HG03066 (cell line): Measurements from ENCODE around the gene NFYC.

Experiments
- ATAC-seq: cut with Tn5 transposase; IDR thresholded peaks from one replicate; pipeline ENCODE4 v1.9.1; 2021; ENCODE audit warnings: low read depth; ENCODE audit not compliant: unreplicated experiment

Gene NFYC

DNA sequence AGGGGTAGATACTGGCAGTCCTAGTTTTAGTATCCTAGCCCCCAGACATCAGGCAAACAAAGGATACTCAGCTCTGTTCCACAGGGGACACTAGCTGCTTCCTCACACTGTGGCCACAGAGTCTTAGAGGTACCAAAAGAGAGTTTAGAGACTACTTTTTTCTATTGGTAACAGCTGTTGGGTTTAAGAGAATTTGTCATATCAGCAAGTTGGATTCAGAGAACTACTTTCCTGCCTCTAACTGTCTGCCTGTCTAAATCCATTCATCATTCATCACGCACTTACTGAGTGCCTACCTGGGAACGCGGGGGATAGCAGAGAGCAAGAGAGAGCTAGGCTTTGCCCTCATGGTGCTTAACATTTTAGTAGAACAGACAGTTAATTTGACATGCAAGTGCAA, 65.0 kb downstream of the NFYC start:
- ATAC-seq: no peak

DNA sequence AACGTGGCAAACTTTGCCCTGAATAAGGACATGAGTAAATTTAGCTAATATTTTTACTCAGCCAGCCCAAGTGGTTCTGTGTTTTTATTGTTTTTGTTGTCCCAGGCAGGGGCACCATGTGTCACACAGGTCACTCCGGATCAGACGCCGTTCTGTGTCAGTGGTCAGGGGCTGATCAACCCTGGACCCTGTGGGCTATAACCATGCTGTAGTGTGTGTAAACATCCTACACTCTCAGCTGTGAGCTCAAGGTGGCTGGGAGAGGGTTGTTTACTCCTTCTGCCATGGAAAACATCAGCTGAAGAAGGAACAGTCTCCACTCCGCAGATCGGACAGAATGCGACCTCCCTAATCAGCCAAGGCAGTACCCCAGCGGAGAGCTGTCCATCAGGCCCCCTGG, 65.6 kb downstream of the NFYC start:
- ATAC-seq: no peak

DNA sequence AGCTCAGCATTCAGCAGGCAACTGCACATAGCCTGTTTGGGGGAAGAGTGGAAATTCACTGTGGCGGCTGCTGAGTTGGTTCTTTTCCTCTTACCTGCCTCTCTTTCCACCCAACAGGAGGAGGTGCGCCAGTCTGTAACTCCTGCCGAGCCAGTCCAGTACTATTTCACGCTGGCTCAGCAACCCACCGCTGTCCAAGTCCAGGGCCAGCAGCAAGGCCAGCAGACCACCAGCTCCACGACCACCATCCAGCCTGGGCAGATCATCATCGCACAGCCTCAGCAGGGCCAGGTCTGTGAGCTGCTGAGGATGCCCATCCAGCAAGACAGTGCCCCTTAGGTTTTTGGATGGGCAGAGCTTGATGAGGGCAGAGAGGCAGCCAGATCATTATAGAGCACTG, 66.5 kb downstream of the NFYC start:
- ATAC-seq: no peak

DNA sequence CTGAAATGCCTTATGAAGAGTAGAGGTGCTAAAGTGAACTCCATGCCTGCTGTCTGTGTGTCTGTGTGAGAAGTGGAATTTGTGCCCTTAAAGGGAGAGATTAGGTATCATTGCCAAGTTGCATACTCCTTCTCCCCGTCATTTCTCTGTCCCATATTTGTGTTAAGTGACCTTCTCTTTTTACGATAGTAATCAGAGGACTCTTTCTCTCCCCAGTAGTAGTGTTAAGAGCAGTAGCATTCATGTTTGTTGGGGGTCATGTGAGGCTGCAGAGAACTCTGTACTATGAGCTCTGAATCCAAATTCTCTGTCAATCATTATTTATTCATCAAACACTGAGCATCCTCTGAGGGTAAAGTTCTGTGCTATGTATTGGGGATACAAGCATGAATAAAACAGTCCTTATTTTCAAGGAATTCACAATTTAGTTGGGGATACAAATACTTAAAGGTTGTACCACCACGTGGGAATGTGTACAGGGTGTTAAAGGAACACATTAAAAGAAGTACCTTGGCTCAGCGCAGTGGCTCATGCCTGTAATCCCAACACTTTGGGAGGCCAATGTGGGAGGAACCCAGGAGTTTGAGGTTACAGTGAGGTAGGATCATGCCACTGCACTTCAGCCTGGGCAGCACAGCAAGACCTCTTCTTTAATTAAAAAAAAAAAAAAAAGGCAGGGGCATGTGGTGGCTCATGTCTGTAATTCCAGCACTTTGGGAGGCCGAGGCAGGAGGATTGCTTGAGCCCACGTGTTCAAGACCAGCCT, 67.3 kb downstream of the NFYC start:
- ATAC-seq: no peak

DNA sequence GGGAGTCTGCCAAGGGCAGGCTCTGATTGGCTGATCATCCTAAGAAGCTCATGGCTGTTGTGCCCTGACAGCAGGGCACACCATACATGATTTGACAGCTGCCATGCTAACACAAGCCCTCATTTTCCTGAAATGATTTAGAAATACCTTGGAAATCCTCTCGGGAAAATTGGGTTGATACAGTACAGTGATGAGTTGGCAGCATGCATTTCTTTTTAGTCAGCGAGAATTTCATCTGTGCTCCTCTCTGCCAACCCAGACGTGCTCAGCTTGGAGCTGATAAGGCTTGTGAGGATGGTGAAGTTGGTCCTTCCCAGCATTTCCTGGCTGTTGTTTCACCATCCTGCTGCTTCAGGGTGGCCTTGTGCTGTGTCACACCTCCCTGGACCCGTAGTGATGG, 69.5 kb downstream of the NFYC start:
- ATAC-seq: no peak

DNA sequence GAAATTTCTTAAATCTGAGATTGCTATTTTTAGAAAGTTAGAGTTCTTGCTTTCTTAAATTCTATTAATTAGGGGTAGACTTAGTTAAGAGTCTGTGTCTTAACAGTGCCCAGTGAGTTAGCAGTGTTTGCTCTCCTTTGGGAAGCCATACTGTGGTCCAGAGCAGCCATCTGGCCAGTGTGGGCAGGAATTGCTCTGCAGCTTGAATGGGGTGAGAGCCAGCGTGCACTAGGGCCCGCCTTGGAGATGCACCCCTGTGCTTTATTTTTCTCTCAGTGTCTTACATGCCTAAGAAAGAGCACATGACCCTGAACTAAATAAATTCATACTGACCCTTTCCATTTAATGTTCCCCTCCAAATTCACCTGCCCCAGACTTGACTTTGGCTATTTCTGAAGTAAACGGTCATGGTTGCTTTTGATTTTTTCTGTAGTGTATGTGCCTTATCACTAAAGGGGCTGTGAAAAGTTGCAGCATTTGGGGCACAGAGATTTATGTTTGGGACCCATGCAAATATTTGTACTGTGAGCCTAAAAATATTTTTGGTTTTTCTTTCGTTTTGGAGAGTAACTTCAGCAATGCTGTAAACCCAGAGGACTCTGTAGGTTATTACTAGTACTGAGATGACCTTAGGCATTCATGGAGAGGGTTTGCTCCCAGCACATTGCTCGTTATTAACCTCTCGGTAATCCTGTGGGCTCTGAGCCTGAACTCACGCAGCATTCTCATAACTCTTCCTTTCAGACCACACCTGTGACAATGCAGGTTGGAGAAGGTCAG, 70.8 kb downstream of the NFYC start:
- no peak for ATAC-seq

DNA sequence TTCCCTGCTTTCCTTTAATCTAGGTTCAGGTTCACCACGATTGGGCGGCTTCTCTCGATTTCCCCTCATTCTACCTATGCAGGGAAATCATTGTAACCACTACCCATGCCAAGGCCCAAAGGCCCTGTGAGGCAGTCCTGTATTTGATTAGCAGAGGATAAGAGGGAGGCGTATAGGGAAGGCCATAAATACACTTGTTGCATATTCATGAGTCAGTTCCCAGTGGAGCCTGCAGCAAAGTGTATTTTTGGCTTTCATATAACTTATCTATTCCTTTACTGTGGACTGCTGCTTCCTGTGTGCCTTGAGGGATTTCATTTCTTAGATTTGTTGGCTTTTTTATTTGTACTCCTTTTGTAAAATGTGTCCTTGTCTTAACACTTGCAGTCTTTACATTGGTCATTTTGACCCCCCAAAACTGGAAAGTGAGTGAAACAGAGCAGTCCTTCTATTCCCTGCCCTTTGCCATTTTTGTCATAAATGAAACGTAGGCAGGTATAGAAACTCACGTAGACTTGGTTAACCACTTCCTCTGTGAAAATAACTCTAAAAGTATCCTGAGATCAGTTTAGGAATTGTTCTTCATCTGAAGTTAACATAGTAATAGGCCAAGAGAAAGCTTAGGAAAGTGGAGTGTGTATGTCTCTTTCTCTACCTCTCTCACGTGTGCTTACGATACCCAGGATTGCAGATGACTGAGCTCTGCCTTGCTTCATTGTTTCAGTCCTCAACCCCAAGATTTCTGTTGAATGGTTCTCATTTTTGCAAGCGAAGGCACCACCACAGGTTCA, 72.4 kb downstream of the NFYC start:
- no peak for ATAC-seq

DNA sequence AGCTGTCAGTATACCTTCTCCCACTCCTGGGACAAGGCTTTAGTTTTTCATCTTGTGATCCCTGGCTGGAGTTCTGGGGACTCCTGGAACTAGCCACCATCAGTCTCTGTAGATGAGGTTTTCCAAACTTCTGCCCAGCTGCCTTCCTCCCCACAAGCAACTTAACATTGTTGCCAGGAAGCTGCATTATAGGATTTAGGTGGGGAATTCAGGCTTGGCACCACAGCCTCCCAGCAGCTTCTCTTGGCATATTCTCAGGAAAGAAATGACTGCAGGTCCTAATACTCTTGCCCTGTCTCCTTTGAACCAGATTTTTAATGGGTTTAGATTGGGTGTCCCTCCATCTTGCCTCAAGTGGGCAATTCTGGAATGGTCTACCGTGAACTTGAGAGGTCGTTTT, 73.5 kb downstream of the NFYC start:
- no peak for ATAC-seq

DNA sequence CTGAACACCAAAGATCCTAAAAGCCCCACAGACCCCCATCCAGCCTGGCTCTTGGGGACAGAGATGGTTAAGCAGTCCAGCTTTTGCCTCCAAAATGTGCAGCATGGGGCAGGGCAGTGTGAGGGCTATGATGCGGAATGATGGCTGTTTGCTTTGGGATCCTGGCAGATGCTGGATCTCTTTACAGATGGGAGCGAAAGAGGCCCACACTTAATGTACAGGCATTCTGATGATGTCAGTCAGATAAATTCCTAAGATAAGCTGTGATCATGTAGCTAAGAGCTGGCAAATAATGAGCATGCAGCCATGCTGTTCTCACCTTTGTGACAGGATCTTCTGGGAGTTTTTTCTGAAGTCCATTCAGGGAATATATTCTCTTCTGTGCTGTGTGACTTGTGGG, 74.5 kb downstream of the NFYC start:
- ATAC-seq: no peak

DNA sequence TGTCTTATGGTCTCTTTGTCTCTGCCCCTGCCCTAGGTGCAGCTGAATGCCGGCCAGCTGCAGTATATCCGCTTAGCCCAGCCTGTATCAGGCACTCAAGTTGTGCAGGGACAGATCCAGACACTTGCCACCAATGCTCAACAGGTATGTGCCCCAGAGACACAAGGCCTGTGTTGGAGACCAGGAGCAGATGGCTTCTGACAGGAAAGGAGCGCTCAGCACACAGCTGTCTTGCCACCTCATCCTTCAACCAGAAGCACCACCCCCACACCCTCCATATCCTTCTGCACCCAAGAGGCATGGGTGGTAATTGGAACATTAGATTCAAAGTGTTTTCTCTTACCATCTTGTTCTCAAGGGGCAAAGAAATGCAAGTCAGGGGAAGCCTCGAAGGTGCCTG, 75.1 kb downstream of the NFYC start:
- ATAC-seq: no peak

DNA sequence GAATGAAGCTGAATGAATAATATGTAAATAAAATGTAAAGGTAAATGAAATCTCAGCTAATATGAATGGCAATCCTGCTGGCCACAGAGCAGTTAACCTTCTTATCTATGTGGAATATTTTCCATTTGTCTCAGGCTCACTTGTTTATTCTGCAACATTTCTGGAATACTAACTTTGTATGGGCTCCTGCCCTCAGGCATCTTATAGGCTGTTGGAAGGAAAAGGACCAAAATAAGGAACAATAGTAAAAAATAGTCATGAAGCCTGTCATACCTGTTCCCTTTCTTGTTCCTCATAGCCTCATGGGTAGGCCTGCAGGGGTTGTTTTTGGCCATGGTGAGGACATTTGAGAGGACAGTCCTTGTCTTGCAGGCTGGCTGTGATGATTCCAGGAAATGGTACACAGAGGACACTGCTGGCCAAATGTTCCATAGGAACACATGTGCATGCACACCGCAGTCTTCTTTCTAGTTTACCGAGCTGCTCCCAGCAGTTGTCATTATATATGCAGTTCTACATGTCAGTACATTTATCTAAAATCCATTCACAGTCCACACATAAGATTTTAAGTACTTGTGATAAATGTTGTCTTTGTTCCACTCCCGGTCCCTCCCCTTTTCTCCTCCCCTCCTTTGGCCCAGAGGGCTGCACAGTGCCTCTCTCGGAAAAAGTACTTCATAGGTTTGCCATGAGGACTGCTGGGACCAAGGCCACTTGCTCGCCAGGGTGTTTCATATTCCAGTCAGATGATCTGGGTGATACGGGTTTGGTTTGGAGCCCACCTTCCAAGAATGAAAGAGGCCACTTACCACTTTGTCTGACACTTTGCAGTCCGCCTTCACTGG, 76.9 kb downstream of the NFYC start:
- no peak for ATAC-seq

DNA sequence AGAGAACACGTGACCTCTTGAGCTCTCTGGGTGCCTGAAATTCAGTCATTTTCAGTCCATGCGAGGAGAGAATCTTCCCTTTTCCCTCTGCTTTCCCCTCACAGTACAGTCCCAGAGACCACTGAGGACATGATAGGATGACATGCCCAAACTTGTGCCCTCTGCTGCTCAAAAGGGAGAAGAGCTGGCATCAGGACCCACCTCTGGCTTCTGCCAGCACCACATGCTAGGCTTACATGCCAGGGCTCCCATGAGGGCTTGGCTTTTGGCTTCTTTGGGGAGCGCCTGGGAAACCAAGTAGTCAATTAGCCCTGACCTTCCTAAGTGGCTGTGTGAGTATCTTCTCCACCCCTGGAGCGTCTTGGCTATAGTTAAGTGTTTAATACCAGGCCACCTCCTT, 78.3 kb downstream of the NFYC start:
- ATAC-seq: no peak

DNA sequence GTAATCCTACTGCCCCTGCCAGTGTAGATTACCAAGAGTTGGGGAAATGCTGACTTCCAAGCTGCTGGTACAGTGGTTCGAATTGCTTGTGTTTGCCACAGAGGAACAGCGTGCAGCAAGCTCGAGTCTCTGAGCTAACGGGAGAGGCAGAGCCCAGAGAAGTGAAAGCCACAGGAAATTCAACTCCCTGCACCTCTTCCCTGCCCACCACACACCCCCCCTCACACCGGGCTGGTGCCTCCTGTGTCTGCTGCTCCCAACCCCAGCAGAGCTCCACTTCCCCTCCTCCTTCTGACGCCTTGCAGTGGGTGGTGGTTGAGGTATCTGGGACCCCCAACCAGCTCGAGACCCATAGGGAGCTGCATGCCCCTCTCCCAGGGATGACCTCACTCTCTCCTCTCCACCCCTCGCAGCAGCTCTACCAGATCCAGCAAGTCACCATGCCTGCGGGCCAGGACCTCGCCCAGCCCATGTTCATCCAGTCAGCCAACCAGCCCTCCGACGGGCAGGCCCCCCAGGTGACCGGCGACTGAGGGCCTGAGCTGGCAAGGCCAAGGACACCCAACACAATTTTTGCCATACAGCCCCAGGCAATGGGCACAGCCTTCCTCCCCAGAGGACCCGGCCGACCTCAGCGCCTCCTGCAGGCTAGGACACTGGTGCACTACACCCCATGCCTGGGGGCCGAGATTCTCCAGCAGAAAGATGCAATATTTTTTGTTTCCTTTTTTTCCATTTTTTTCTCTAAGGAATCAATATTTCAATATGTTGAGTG, 79.0 kb downstream of the NFYC start:
- ATAC-seq: no peak

DNA sequence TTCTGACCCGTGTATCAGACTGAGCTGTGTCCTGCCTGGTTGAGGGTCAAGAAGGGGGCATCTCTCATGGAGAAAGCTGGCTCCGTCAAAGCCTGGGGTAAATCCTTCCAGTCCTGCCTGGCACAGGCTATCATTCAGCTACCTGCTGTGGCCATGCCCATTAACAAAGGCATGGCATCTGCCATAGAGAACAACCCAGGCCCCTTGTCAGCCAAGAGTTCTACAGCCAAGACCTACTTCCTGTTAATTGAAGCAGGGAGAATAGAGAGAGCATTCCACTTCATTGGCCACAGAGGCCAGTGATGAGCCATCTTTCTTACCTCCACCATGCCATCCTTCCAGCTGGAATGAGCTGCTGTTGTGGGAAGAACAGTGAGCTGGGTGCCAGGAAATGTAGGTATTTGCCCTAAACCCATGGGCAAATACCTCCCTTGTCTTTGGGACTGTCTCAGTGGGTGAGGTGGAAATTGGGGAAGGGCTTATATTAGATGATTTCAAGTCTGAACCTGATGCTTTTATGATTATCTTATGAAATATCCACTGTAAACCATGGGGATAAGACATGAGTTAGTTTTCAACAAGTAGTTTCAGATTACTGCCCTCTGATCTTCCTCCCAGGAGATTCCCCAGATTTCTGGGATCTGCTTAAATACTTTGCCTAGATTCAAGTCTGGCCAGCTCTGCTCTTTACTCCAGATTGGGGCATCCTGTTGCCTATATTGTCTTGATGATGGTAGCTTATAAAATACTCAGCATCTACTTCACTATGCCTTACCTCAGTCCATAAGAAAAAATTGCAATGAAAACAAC, 80.8 kb downstream of the NFYC start:
- no peak for ATAC-seq

DNA sequence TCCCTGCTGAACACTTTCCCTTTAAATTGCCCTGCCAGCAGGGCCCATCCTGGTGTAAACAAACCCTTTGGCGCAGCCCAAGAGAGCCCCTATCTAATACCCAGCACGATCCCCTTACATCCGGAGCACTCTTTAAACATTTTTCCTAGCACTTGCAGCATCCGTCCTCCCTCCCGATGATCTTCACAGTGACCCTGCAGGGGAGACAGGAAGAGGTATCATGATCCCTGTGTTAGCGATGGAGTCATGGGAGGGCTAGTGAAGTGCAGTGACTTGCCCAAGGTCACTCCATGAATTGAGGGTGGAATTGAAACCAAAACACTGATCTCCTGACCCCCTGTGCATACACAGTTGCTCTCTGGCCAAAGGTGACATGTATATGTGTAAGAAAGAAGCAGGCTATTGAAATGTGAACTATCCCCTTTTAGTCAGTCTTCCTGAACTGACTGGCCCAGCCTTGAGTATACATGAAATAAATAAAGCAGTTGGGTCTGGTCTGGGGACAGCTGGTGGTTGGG, 82.3 kb downstream of the NFYC start:
- ATAC-seq: no peak

DNA sequence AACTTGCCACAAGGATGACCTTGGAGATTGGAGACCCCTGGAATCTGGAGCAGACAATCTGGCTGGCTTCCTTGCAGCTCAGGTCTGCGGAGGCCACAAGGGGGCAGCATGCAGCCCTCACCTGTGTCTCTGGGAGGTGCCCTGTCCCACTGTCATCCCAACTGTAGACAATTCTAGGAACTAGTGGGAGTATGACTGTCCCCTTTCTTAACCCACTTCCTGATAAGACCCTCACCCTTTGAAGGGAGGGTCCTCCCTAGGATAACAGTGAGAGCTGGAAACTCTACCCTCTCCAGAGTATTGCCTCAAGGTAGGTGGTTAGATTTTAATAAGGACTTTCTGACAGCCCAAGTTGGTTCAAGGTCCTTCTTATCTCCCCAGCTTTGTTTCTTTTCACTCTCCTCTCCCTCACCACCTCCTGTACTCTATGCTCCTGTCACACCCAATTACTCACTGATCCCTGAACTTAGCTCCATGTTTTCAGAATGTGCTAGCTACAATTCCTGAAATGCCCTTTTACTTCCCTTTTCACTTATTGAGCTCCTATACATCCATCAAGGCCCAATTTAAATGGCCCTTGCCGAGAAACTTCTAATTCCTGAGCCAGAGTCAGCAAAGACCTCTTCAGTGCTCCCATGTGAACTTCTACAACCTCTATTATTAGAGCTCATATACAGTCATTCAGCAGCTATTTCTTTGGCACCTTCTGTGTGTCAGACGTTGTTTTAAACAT, 82.9 kb downstream of the NFYC start:
- ATAC-seq: no peak

DNA sequence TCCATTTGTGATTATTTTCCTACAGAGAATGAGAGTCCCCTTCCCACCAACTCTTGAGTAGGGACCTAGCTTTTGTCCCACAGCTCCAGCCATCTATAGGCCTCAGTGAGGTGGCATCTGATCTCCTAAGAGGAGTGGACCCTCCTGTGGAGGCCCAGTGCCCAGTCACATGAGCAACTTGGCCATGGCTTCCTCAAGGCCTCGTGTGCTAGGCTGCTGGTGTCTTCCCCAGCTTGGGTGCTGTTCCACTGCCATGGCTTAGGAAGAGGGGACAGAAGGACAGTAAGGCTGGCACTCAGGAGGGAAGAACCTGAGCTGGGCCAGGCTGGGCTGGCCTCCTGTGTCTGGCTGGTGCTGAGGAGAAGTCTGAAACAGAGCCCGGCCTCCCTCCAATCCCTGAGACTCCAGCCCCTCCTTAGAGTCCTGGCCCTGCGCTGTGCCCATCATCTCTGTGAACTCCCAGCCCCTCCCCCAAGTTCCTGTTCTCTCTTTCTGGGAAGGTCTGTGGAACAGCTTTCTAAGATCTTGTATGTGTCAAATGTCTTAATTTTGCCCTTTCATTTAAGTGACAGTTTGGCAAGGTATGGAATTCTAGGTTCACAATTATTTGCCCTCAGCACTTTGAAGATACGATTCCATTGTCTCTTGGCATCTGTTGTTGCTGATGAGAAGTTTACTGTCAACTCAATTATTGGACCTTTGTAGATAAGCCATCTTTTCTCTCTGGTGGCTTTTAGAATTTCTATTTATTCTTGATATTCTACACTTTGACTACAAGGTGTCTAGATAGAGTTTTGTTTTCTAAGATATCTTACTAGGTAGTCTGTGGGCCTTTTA, 85.0 kb downstream of the NFYC start:
- no peak for ATAC-seq
